HEK293T (cell line): ENCODE measurements around the gene ARL15.
"Not testable (repeated sequence)": the region's sequence is repeated elsewhere in the genome, so short reads cannot be mapped to it uniquely, and the experiment has no call there.

Experiments
- CTCF ChIA-PET: fragments of 350-600 bp; formaldehyde crosslinking; extraction: SDS; loops from one replicate; lab custom pipeline; 2021; ENCODE audit warnings: antibody characterized with exemption, inconsistent platforms; lab: Yijun Ruan, JAX
- POLR2A ChIA-PET: fragments of 350-600 bp; formaldehyde crosslinking; extraction: SDS; loops from one replicate; lab custom pipeline; 2020; ENCODE audit warnings: antibody characterized with exemption, inconsistent platforms; lab: Yijun Ruan, JAX
- DNase-seq: peaks from one replicate; pipeline ENCODE4 v3.0.0; 2012; ENCODE audit warnings: mixed read lengths; ENCODE audit errors: extremely low spot score
- ARNT ChIP-seq: fragments of 450-650 bp; IDR thresholded peaks from 2 replicates; pipeline ENCODE4 v1.6.1; 2017; ENCODE audit warnings: mild to moderate bottlenecking
- BHLHE40 ChIP-seq: fragments of 450-650 bp; IDR thresholded peaks from 2 replicates; pipeline ENCODE4 v1.6.1; 2016; ENCODE audit warnings: mild to moderate bottlenecking, moderate library complexity, borderline replicate concordance
- CTBP1 ChIP-seq: fragments of 450-650 bp; IDR thresholded peaks from 2 replicates; pipeline ENCODE4 v1.6.1; 2016; ENCODE audit warnings: borderline replicate concordance
- ELF4 ChIP-seq: fragments of 450-650 bp; IDR thresholded peaks from 2 replicates; pipeline ENCODE4 v1.6.1; 2017; ENCODE audit warnings: antibody characterized with exemption
- FOXA1 ChIP-seq: fragments of 450-650 bp; IDR thresholded peaks from 2 replicates; pipeline ENCODE4 v1.6.1; 2016; ENCODE audit warnings: mild to moderate bottlenecking
- FOXK2 ChIP-seq: fragments of 450-650 bp; IDR thresholded peaks from 2 replicates; pipeline ENCODE4 v1.6.1; 2016; ENCODE audit warnings: mild to moderate bottlenecking
- FOXM1 ChIP-seq: fragments of 450-650 bp; IDR thresholded peaks from 2 replicates; pipeline ENCODE4 v1.6.1; 2017; ENCODE audit warnings: mild to moderate bottlenecking, borderline replicate concordance
- HDGF ChIP-seq: fragments of 450-650 bp; IDR thresholded peaks from 2 replicates; pipeline ENCODE4 v1.6.1; 2017; ENCODE audit warnings: antibody characterized with exemption, borderline replicate concordance
- L3MBTL2 ChIP-seq: fragments of 450-650 bp; conservative IDR thresholded peaks from 2 replicates; pipeline ENCODE4 v1.6.1; 2016; ENCODE audit warnings: mild to moderate bottlenecking
- LEF1 ChIP-seq: fragments of 450-650 bp; IDR thresholded peaks from 2 replicates; pipeline ENCODE4 v1.6.1; 2017; ENCODE audit warnings: mild to moderate bottlenecking, borderline replicate concordance
- NFRKB ChIP-seq: fragments of 450-650 bp; IDR thresholded peaks from 2 replicates; pipeline ENCODE4 v1.6.1; 2016; ENCODE audit warnings: mild to moderate bottlenecking, moderate library complexity
- PKNOX1 ChIP-seq: fragments of 450-650 bp; IDR thresholded peaks from 2 replicates; pipeline ENCODE4 v1.6.1; 2016
- SP1 ChIP-seq: fragments of 450-650 bp; IDR thresholded peaks from 2 replicates; pipeline ENCODE4 v1.6.1; 2017
- SUZ12 ChIP-seq: fragments of 450-650 bp; IDR thresholded peaks from 2 replicates; pipeline ENCODE4 v1.6.1; 2016; ENCODE audit warnings: mild to moderate bottlenecking
- TARDBP ChIP-seq: fragments of 450-650 bp; IDR thresholded peaks from 2 replicates; pipeline ENCODE4 v1.6.1; 2016
- ZNF384 ChIP-seq: fragments of 450-650 bp; IDR thresholded peaks from 2 replicates; pipeline ENCODE4 v1.6.1; 2016

The ARL15 gene

GRCh38 chr5:53871050-53871449 lies 439.3 kb downstream of the ARL15 start:
- TF ChIP-seq BHLHE40 (no peak), FOXA1 (no peak), LEF1 (no peak), ELF4 (no peak), FOXK2 (no peak), CTBP1 (no peak), TARDBP (no peak), FOXM1 (no peak), ARNT (no peak), NFRKB (no peak), SUZ12 (no peak), PKNOX1 (no peak), ZNF384 (no peak), HDGF (no peak), SP1 (no peak), L3MBTL2 (no peak)
- ChIA-PET CTCF (no interaction called here), POLR2A (no interaction called here)
- DNase-seq = no peak

- TF ChIP-seq TARDBP (no peak), L3MBTL2 (no peak), BHLHE40 (no peak), LEF1 (no peak), HDGF (no peak), FOXA1 (no peak), ARNT (no peak), ELF4 (no peak), NFRKB (no peak), CTBP1 (no peak), FOXK2 (no peak)
- ChIA-PET POLR2A (no interaction called here), CTCF (no interaction called here)
- DNase-seq = no peak
Measured at GRCh38 chr5:53858700-53859456, 451.5 kb downstream of the ARL15 start.

- DNase-seq = no peak
- ChIA-PET POLR2A (no interaction called here), CTCF (no interaction called here)
- no peak for TF ChIP-seq FOXM1
- TF ChIP-seq ARNT = no peak
- TF ChIP-seq HDGF = no peak
- TF ChIP-seq NFRKB = no peak
- no peak for TF ChIP-seq PKNOX1
- no peak for TF ChIP-seq ZNF384
- no peak for TF ChIP-seq CTBP1
- TF ChIP-seq LEF1 = no peak
- TF ChIP-seq FOXK2 = no peak
- no peak for TF ChIP-seq L3MBTL2
- TF ChIP-seq BHLHE40 = no peak
- no peak for TF ChIP-seq SP1
- no peak for TF ChIP-seq SUZ12
- TF ChIP-seq FOXA1 = no peak
Measured at GRCh38 chr5:53856506-53856905, 453.9 kb downstream of the ARL15 start.

DNA sequence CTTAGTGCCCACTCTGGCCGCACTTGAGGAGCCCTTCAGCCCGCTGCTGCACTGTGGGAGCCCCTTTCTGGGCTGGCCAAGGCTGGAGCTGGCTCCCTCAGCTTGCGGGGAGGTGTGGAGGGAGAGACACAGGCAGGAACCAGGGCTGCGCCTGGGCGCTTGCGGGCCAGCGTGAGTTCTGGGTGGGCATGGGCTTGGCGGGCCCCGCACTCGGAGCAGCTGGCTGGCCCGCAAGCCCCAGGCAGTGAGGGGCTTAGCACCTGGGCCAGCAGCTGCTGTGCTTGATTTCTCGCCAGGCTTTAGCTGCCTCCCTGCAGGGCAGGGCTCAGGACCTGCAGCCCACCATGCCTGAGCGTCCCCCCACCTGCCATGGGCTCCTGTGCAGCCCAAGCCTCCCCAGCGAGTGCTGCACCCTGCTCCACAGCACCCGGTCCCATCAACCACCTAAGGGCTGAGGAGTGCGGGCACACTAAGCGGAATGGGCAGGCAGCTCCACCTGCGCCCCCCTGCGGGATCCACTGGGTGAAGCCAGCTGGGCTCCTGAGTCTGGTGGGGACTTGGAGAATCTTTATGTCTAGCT lies 473.4 kb downstream of the ARL15 start:
- DNase-seq, POLR2A ChIA-PET, CTCF ChIA-PET: not testable (repeated sequence)

- POLR2A ChIA-PET = no interaction called here
- DNase-seq = no peak
- CTCF ChIA-PET = no interaction called here
- TF ChIP-seq HDGF (no peak), ELF4 (no peak), SUZ12 (no peak), FOXK2 (no peak), LEF1 (no peak)
Measured at GRCh38 chr5:53834500-53834899, 475.9 kb downstream of the ARL15 start.
